ENCODE measurements around the gene ANKRD35.

The ANKRD35 gene

DNA sequence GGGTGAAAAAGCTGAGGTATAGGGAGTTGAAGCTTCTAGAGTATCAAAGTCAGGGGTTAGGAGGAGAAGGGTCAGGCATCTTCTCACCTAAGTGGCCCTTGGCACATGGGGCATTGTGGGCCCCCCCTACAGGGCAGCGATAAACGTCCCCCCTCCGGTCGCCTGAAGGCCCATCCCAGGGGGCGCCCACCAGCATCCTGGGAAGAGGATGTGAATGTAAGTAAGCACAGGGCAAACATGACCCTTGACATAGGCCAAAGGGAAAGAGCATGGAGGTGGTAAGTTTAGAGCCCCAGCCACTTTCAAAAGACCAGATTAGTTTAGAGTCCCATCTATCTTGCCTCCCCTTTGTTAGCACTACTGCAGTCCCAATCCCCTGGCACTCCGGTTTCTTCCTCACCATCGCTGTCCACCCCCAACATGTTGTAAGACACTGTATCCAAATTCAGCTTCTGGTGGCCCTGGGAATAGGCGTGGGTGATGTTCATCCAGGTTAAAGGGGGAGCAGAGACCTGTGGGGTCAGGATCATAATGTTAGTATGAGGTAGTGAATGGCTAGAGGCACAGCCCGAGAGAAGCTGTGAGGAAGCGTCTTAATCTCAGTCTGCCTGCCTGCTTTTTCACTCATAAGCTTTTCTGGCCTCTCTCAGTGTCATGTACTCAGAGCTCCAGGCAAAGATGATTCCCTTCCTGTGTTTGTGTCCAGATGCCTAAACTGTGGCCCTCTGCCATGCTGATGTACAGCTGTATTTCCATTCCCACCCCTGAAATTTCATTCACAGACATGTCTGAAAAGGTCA, 21.5 kb upstream of the ANKRD35 start:
- H3K27me3 ChIP-seq (ENCODE audit: insufficient read depth, insufficient read length) = no peaks in the 10 kb centered on the region
- no peak overlapping the region for H3K9ac ChIP-seq (ENCODE audit: insufficient read length, low read depth)
- TF ChIP-seq YY1 (IDR thresholded peaks at IDR 0.05; ENCODE audit: insufficient read depth, insufficient read length) (no peak), ZNF274 (IDR thresholded peaks at IDR 0.05; ENCODE audit: low read depth, low read length) (no peak), SUZ12 (IDR thresholded peaks at IDR 0.05; ENCODE audit: extremely low read depth, insufficient read depth, insufficient read length) (no peak)
- no peaks in the 10 kb centered on the region for H3K4me1 ChIP-seq (ENCODE audit: insufficient read depth, insufficient read length)
- H3K36me3 ChIP-seq (ENCODE audit: insufficient read depth, insufficient read length, low read length) = peaks cover 9% of the 10 kb centered on the region
- no peaks in the 10 kb centered on the region for H3K9me3 ChIP-seq (ENCODE audit: insufficient read depth, low read length)
- no peak for DNase-seq (ENCODE audit: low read depth, low spot score)
- H3K4me3 ChIP-seq (ENCODE audit: insufficient read length, low read depth) = no peak overlapping the region

DNA sequence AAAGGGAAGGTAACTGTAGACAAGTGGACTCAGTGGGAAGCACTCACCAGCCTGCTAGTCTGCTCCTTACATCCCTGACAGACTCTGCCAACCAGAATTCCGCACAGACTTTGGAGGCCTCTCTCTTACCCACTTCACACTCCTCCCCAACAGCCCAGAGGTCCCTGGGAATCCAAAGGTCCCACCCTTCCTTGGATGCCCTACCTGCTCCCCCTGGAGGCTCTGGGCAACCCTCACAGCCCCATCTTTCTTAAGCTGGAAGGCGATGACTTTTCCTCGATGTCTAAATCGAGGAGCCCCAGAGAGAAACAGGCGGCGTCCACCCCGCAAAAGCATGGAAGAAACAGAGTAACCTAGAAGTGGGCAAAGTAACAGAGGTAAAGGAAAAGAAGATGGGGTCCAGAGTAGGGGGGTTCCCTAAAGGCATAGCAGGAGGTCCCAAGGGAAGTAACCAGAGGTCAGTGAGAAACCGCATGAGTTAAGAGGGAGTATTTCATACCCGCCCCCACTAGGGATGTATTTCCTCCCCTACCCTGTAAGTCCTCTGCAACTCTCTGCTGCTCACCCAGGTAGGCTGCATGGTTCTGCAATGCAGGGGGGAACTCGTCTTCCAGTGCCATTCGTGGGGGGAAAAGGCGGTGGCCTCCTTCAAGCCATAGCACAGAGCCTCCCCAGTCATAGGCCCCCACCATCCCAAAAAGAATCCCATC, 15.8 kb upstream of the ANKRD35 start:
- Histone ChIP-seq H3K27me3 (ENCODE audit: insufficient read depth, insufficient read length) (no peaks in the 10 kb centered on the region), H3K9ac (ENCODE audit: insufficient read length, low read depth) (no peak overlapping the region), H3K9me3 (ENCODE audit: insufficient read depth, low read length) (no peaks in the 10 kb centered on the region), H3K4me1 (ENCODE audit: insufficient read depth, insufficient read length) (peaks cover 6% of the 10 kb centered on the region), H3K36me3 (ENCODE audit: insufficient read depth, insufficient read length, low read length) (no peaks in the 10 kb centered on the region), H3K4me3 (ENCODE audit: insufficient read length, low read depth) (no peak overlapping the region)
- TF ChIP-seq YY1 (IDR thresholded peaks at IDR 0.05; ENCODE audit: insufficient read depth, insufficient read length) (no peak), ZNF274 (IDR thresholded peaks at IDR 0.05; ENCODE audit: low read depth, low read length) (no peak), SUZ12 (IDR thresholded peaks at IDR 0.05; ENCODE audit: extremely low read depth, insufficient read depth, insufficient read length) (no peak)
- no peak for DNase-seq (ENCODE audit: low read depth, low spot score)

- Histone ChIP-seq H3K36me3 (ENCODE audit: insufficient read depth, insufficient read length, low read length) (no peaks in the 10 kb centered on the region), H3K9ac (ENCODE audit: insufficient read length, low read depth) (no peak overlapping the region), H3K4me1 (ENCODE audit: insufficient read depth, insufficient read length) (peaks cover 6% of the 10 kb centered on the region), H3K27me3 (ENCODE audit: insufficient read depth, insufficient read length) (no peaks in the 10 kb centered on the region), H3K4me3 (ENCODE audit: insufficient read length, low read depth) (no peak overlapping the region), H3K9me3 (ENCODE audit: insufficient read depth, low read length) (no peaks in the 10 kb centered on the region)
- TF ChIP-seq YY1 (IDR thresholded peaks at IDR 0.05; ENCODE audit: insufficient read depth, insufficient read length) (no peak), ZNF274 (IDR thresholded peaks at IDR 0.05; ENCODE audit: low read depth, low read length) (no peak), SUZ12 (IDR thresholded peaks at IDR 0.05; ENCODE audit: extremely low read depth, insufficient read depth, insufficient read length) (no peak)
- DNase-seq (ENCODE audit: low read depth, low spot score) = no peak
Measured at GRCh38 chr1:145898756-145899155, 13.1 kb upstream of the ANKRD35 start.

DNA sequence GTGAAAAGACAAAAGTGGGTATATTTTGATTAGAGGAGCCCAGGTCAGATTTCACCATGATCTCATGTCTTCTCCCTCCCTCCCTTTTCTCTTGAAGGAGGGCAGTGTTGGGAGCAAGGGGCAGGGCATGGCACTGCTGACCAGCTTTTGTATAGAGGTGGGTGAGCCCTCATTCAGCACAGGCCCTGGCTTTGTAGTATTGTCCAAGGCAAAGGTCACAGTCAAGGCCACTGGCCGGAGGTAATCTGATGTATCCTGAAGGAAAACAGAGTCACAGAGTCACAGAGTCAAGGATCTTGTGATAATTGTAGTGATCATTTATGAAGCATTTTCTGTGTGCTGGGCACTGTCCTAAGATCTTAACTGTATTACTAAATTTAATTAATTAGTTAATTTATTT, 12.3 kb upstream of the ANKRD35 start:
- Histone ChIP-seq H3K27me3 (ENCODE audit: insufficient read depth, insufficient read length) (no peaks in the 10 kb centered on the region), H3K9ac (ENCODE audit: insufficient read length, low read depth) (no peak overlapping the region), H3K4me3 (ENCODE audit: insufficient read length, low read depth) (no peak overlapping the region), H3K9me3 (ENCODE audit: insufficient read depth, low read length) (no peaks in the 10 kb centered on the region), H3K4me1 (ENCODE audit: insufficient read depth, insufficient read length) (peaks cover 6% of the 10 kb centered on the region), H3K36me3 (ENCODE audit: insufficient read depth, insufficient read length, low read length) (no peaks in the 10 kb centered on the region)
- no peak for DNase-seq (ENCODE audit: low read depth, low spot score)
- TF ChIP-seq YY1 (IDR thresholded peaks at IDR 0.05; ENCODE audit: insufficient read depth, insufficient read length) (no peak), SUZ12 (IDR thresholded peaks at IDR 0.05; ENCODE audit: extremely low read depth, insufficient read depth, insufficient read length) (no peak), ZNF274 (IDR thresholded peaks at IDR 0.05; ENCODE audit: low read depth, low read length) (no peak)

DNA sequence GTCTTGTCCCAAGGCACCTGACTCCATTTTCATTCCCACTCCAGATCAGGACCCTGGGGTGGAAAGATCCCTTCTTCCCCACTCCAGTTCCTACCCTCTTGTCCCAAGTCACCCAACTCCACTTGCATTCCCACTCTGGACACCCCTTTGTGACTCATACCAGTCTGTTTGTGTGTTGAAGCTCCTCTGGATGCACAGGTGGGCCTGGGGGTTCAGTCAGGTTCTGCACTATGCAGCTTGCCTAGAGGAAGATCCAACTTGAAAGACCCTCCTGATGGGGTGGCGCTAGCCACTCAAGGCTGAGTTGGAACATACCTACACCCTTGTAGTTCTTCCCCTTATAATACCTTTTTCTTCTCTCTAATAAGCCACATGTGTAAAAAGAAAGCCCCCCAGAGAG, 9.8 kb upstream of the ANKRD35 start:
- Histone ChIP-seq H3K36me3 (ENCODE audit: insufficient read depth, insufficient read length, low read length) (no peaks in the 10 kb centered on the region), H3K4me1 (ENCODE audit: insufficient read depth, insufficient read length) (peaks cover 6% of the 10 kb centered on the region), H3K27me3 (ENCODE audit: insufficient read depth, insufficient read length) (no peaks in the 10 kb centered on the region), H3K9ac (ENCODE audit: insufficient read length, low read depth) (no peak overlapping the region), H3K4me3 (ENCODE audit: insufficient read length, low read depth) (no peak overlapping the region), H3K9me3 (ENCODE audit: insufficient read depth, low read length) (no peaks in the 10 kb centered on the region)
- TF ChIP-seq ZNF274 (IDR thresholded peaks at IDR 0.05; ENCODE audit: low read depth, low read length) (no peak), SUZ12 (IDR thresholded peaks at IDR 0.05; ENCODE audit: extremely low read depth, insufficient read depth, insufficient read length) (no peak), YY1 (IDR thresholded peaks at IDR 0.05; ENCODE audit: insufficient read depth, insufficient read length) (no peak)
- no peak for DNase-seq (ENCODE audit: low read depth, low spot score)

- Histone ChIP-seq H3K36me3 (ENCODE audit: insufficient read depth, insufficient read length, low read length) (no peaks in the 10 kb centered on the region), H3K27me3 (ENCODE audit: insufficient read depth, insufficient read length) (no peaks in the 10 kb centered on the region), H3K9me3 (ENCODE audit: insufficient read depth, low read length) (no peaks in the 10 kb centered on the region), H3K4me1 (ENCODE audit: insufficient read depth, insufficient read length) (no peaks in the 10 kb centered on the region), H3K9ac (ENCODE audit: insufficient read length, low read depth) (no peak overlapping the region), H3K4me3 (ENCODE audit: insufficient read length, low read depth) (no peak overlapping the region)
- no peak for TF ChIP-seq SUZ12 (IDR thresholded peaks at IDR 0.05; ENCODE audit: extremely low read depth, insufficient read depth, insufficient read length)
- TF ChIP-seq ZNF274 (IDR thresholded peaks at IDR 0.05; ENCODE audit: low read depth, low read length) = no peak
- TF ChIP-seq YY1 (IDR thresholded peaks at IDR 0.05; ENCODE audit: insufficient read depth, insufficient read length) = no peak
- no peak for DNase-seq (ENCODE audit: low read depth, low spot score)
Measured at GRCh38 chr1:145893306-145894055, 7.8 kb upstream of the ANKRD35 start.
